Heart right ventricle (tissue), 16 donors: ENCODE results near the gene ADAM12. TPM values are rescaled to one million over a fixed set of nuclear protein-coding genes. Genes with fewer than 3 reads are reported as not detected.

Source experiments
- ATAC-seq, 8 donors: fragments of 200-7000 bp; cut with Tn5 transposase; one replicate each; pipeline ENCODE4 v1.9.1; 2020; ENCODE audit warnings: mild to moderate bottlenecking in 8 of 8, moderate library complexity in 8 of 8, moderate number of reproducible peaks in 1 of 8
- DNase-seq, 2 donors: peaks; one replicate each; pipeline ENCODE4 v3.0.0-alpha.2; 2020
- H3K27ac ChIP-seq, 10 donors: fragments of 200-600 bp; sonication (generic) in 2 of 10; one replicate each; pipeline versions ENCODE4 v1.5.0 to v1.8.0; 2020 to 2022; ENCODE audit warnings: mild to moderate bottlenecking in 3 of 10
- H3K27me3 ChIP-seq, 7 donors: fragments of 200-600 bp; one replicate each; pipeline ENCODE4 v1.8.0; 2021 to 2022; ENCODE audit warnings: mild to moderate bottlenecking in 2 of 7
- H3K36me3 ChIP-seq, 9 donors: fragments of 200-600 bp; sonication (generic) in 1 of 9; one replicate each; pipeline versions ENCODE4 v1.5.0 to v1.8.0; 2020 to 2022; ENCODE audit warnings: mild to moderate bottlenecking in 2 of 9
- H3K4me1 ChIP-seq, 9 donors: fragments of 200-600 bp; sonication (generic) in 1 of 9; one replicate each; pipeline versions ENCODE4 v1.5.0 to v1.8.0; 2020 to 2022; ENCODE audit warnings: mild to moderate bottlenecking in 4 of 9
- H3K4me3 ChIP-seq, 10 donors: fragments of 200-600 bp; sonication (generic) in 2 of 10; one replicate each; pipeline versions ENCODE4 v1.5.0 to v1.8.0; 2020 to 2022; ENCODE audit warnings: mild to moderate bottlenecking in 7 of 10, moderate library complexity in 2 of 10
- H3K9me3 ChIP-seq, 11 donors: fragments of 200-600 bp in 10 of 11; sonication (generic) in 2 of 11; one replicate each; pipeline versions ENCODE4 v1.5.0 to v1.8.0; 2013 to 2022; ENCODE audit warnings: mild to moderate bottlenecking in 2 of 11, control low read depth in 1 of 11, moderate library complexity in 1 of 11
- CTCF ChIP-seq, 9 donors: fragments of 200-600 bp; sonication (generic) in 2 of 9; IDR thresholded peaks; one replicate each; pipeline versions ENCODE4 v1.5.0 to v1.8.0; 2021 to 2022; ENCODE audit warnings: antibody characterized with exemption in 9 of 9, mild to moderate bottlenecking in 5 of 9, moderate library complexity in 1 of 9
- WGBS, 2 donors: extraction: QIAGEN DNeasy Blood & Tissue Kit; methylation state at CpG; one replicate each; pipeline ENCODE4 v1.1.7; 2013; ENCODE audit warnings: inconsistent platforms in 1 of 2; 5-methylcytosine and 5-hydroxymethylcytosine counted together
- intact Hi-C, 10 donors: fragments of 100-400 bp; cut with DNase I; formaldehyde crosslinking; loops; one replicate each; pipeline versions ENCODE4 v1.11.1 to v1.14.2; 2022
- polyA plus RNA-seq, 2 donors: library from polyadenylated mRNA; stranded (reverse); fragments of 200-250 nt; gene quantifications; one replicate each; pipeline ENCODE4 v1.2.3, GENCODE V29; 2013
- total RNA-seq, 10 donors: library from RNA; stranded (reverse); fragmentation: NEBNext Ultra II Directional in 3 of 10; extraction: Animal tissue kit (Norgen Biotek cat#: 25700) in 3 of 10; gene quantifications; one replicate each; pipeline versions ENCODE4 v1.2.1 to v1.2.4, GENCODE V29; 2021 to 2023
- donor health status: Arrhythmogenic right ventricular cardiomyopathy.
- donor health status: ischemic (EF 13 %, LVEDD 7.1; RV severe dilation, severe dysfunction).
- donor health status: healthy with polysubstance abuse.
- donor health status: DM: no; HTN: yes; CAD: no.
- donor health status: DM: no; HTN: no; CAD: no.
- donor health status: ischemic (EF 25% LVEDD 6.9; RV normal size, moderate dysfunction).
- donor health status: ischemic (EF 25% LVEDD 5.7; RV mildly dilated, moderate dysfunction).
- donor health status: healthy.
- donor health status: DM: yes; HTN: yes; CAD: no.
- donor health status: Ischemic cardiomyopathy.
- donor health status: ischemic (EF 35%, LVEDD 5.7; RV mildly dilated, moderate dysfunction).
- donor health status: nonischemic (EF 11% LVEDD 7.7; RV severe dilation, severe dysfunction).
- donor health status: DM: yes; HTN: yes; CAD: no.
- donor health status: PGD.
- donor health status: ischemic (EF 29% LVEDD 5.4; RV normal size, mild dysfunction).
- donor health status: nonischemic (EF 23%, LVEDD 6.1; RV moderate dilation, normal function).

Gene ADAM12
- total and polyA plus RNA-seq, 12 donors = 0.07 to 6.9 (median 0.47) TPM

- peak in 1 of 2 donors; percentile 41 for DNase-seq
- peak; percentile 50 to 84 (median 75) for ATAC-seq
These were observed 327.9 kb downstream of the ADAM12 start for GRCh38 chr10:126060261-126060931.

GRCh38 chr10:126059076-126059826 is 329.0 kb downstream of the ADAM12 start:
- Histone ChIP-seq H3K4me3 (no peak overlapping the region), H3K9me3 (peaks cover 0 to 12% (median 0%) of the 10 kb centered on the region in 11 donors), H3K36me3 (no peaks in the 10 kb centered on the region), H3K27me3 (peaks cover 0 to 14% (median 5%) of the 10 kb centered on the region in 7 donors), H3K27ac (peak overlapping the region in 3 of 10 donors; percentile 21 to 84 (median 73)), H3K4me1 (peaks cover 0 to 46% (median 20%) of the 10 kb centered on the region in 9 donors)
- 51 to 53% methylated on average over 4 of the region's 4 CpGs for WGBS, 2 donors
- no peak for TF ChIP-seq CTCF (IDR thresholded peaks at IDR 0.05)
- ATAC-seq (no peak), DNase-seq (no peak)
- intact Hi-C loops = no loop called here

More at GRCh38 chr10:126060261-126060931, 327.9 kb downstream of the ADAM12 start:
- Histone ChIP-seq H3K9me3 (peaks cover 0 to 12% (median 0%) of the 10 kb centered on the region in 11 donors), H3K4me3 (no peak overlapping the region), H3K36me3 (no peaks in the 10 kb centered on the region), H3K27me3 (peaks cover 0 to 14% (median 5%) of the 10 kb centered on the region in 7 donors), H3K4me1 (peaks cover 0 to 46% (median 20%) of the 10 kb centered on the region in 9 donors), H3K27ac (peak overlapping the region in 8 of 10 donors; percentile 5 to 84 (median 44))
- intact Hi-C loops = no loop called here
- TF ChIP-seq CTCF (IDR thresholded peaks at IDR 0.05) = no peak
- 34 to 49% methylated on average over 11 of the region's 11 CpGs for WGBS, 2 donors

GRCh38 chr10:126058507-126058906 is 329.8 kb downstream of the ADAM12 start:
- no peak for TF ChIP-seq CTCF (IDR thresholded peaks at IDR 0.05)
- H3K4me1 ChIP-seq = peaks cover 0 to 42% (median 20%) of the 10 kb centered on the region in 9 donors
- no peak for ATAC-seq
- DNase-seq = no peak
- no peaks in the 10 kb centered on the region for H3K36me3 ChIP-seq
- 39 to 45% methylated on average over 9 of the region's 9 CpGs for WGBS, 2 donors
- peaks cover 0 to 12% (median 0%) of the 10 kb centered on the region in 11 donors for H3K9me3 ChIP-seq
- H3K27ac ChIP-seq = no peak overlapping the region
- no peak overlapping the region for H3K4me3 ChIP-seq
- H3K27me3 ChIP-seq = peaks cover 0 to 14% (median 5%) of the 10 kb centered on the region in 7 donors
- intact Hi-C loops = no loop called here

- Histone ChIP-seq H3K36me3 (no peaks in the 10 kb centered on the region), H3K27me3 (peaks cover 0 to 14% (median 5%) of the 10 kb centered on the region in 7 donors), H3K9me3 (peaks cover 0 to 10% (median 0%) of the 10 kb centered on the region in 11 donors), H3K4me3 (no peak overlapping the region), H3K27ac (no peak overlapping the region), H3K4me1 (peaks cover 0 to 39% (median 20%) of the 10 kb centered on the region in 9 donors)
- DNase-seq (no peak), ATAC-seq (no peak)
- WGBS, 2 donors = 60 to 68% methylated on average over 6 of the region's 6 CpGs
- intact Hi-C loops = no loop called here
- TF ChIP-seq CTCF (IDR thresholded peaks at IDR 0.05) = no peak
These were observed 330.2 kb downstream of the ADAM12 start for GRCh38 chr10:126058104-126058503.
